BLaER1 treated with 17β-estradiol and CSF1 and Interleukin-3, amounts not matched to agents 10 nM and 100 nM (cell line): Measurements from ENCODE around the gene WBP1L.

ENCODE experiments used
- H3K27ac ChIP-seq, 11 experiments: shearing (Covaris generic); formaldehyde crosslinking; 2 replicates each; pipeline ENCODE4 v1.8.1; 2022
- H3K27me3 ChIP-seq, 11 experiments: shearing (Covaris generic); formaldehyde crosslinking; 2 replicates each; pipeline ENCODE4 v1.8.1; 2022
- H3K36me3 ChIP-seq, 11 experiments: shearing (Covaris generic); formaldehyde crosslinking; 2 replicates each; pipeline ENCODE4 v1.8.1; 2022
- H3K4me1 ChIP-seq, 10 experiments: shearing (Covaris generic); formaldehyde crosslinking; 2 replicates each; pipeline ENCODE4 v1.8.1; 2022
- H3K4me2 ChIP-seq, 11 experiments: shearing (Covaris generic); formaldehyde crosslinking; 2 replicates each; pipeline ENCODE4 v1.8.1; 2022
- H3K4me3 ChIP-seq, 10 experiments: shearing (Covaris generic); formaldehyde crosslinking; 2 replicates each; pipeline ENCODE4 v1.8.1; 2022
- H3K9ac ChIP-seq, 11 experiments: shearing (Covaris generic); formaldehyde crosslinking; 2 replicates each; pipeline ENCODE4 v1.8.1; 2022
- H3K9me3 ChIP-seq, 11 experiments: shearing (Covaris generic); formaldehyde crosslinking; replicated peaks in 1 of 11; 2 replicates each; pipeline ENCODE4 v1.8.1; 2022
- H4K20me1 ChIP-seq, 11 experiments: shearing (Covaris generic); formaldehyde crosslinking; 2 replicates each; pipeline ENCODE4 v1.8.1; 2022
- Cebpa-rat ChIP-seq, 11 experiments: shearing (Covaris generic); IDR thresholded peaks; 2 replicates each; pipeline ENCODE4 v1.8.1; 2022

Gene WBP1L

DNA sequence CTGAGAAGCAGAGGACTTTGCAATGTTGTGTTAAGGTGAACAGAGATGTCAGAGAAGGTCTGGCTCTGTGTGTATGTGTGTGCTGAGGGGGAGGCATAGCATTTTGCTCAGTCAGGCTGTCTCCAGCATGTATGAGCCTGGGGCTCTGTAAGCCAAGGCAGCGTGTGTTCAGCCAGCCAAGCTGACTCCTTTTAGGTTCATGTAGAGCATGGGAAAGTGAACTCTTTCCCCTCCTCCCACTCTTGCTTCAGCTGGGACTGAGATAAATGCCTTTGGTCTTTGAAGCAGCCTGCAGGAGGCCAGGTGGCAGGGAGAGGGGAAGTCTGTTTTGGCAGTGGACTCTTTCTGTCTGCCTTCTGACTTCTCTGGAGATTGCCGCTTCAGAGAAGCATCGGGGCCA is 25.5 kb upstream of the WBP1L start:
- peak overlapping the region in 2 of 10 experiments; percentile 3 to 21; a peak in 2 of 20 replicates for H3K4me3 ChIP-seq
- H4K20me1 ChIP-seq, result peaks cover 0 to 9% (median 0%) of the 10 kb centered on the region in 11 experiments; a peak in 3 of 22 replicates
- no peak for TF ChIP-seq Cebpa-rat (IDR thresholded peaks at IDR 0.05)
- H3K9me3 ChIP-seq, result no peaks in the 10 kb centered on the region; a peak in 1 of 22 replicates
- H3K36me3 ChIP-seq, result peaks cover 0 to 34% (median 9%) of the 10 kb centered on the region in 11 experiments; a peak in 12 of 22 replicates
- H3K9ac ChIP-seq, result peak overlapping the region in 9 of 11 experiments; percentile 4 to 60 (median 47); a peak in 14 of 22 replicates
- peak overlapping the region; percentile 52 to 96 (median 91) for H3K4me2 ChIP-seq
- H3K27me3 ChIP-seq, result no peaks in the 10 kb centered on the region
- peaks cover 47 to 67% (median 61%) of the 10 kb centered on the region in 10 experiments for H3K4me1 ChIP-seq
- peak overlapping the region; percentile 5 to 68 (median 48); a peak in 17 of 22 replicates for H3K27ac ChIP-seq

DNA sequence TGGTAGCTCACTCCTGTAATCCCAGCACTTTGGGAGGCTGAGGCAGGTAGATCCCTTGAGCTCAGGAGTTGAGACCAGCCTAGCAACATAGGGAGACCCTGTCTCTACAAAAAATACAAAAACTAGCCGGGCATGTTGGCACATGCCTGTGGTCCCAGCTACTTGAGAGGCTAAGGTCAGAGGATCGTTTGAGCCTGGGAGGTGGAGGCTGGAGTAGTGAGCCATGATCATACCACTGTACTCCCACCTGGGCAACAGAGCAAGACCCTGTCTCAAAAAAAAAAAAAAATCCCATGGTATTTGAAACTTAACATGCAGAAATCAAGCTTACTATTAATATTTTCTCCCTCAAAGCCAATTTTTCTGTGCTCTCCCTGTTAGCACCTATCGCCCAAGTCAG is 23.4 kb upstream of the WBP1L start:
- Histone ChIP-seq H3K27ac (0 out of 22 replicates have a peak overlapping the region, but pooled peaks of 1 of the 11 experiments have one; percentile 2), H3K4me1 (peaks cover 44 to 62% (median 57%) of the 10 kb centered on the region in 10 experiments), H4K20me1 (peaks cover 0 to 9% (median 0%) of the 10 kb centered on the region in 11 experiments; a peak in 2 of 22 replicates), H3K36me3 (peaks cover 0 to 51% (median 27%) of the 10 kb centered on the region in 11 experiments; a peak in 18 of 22 replicates), H3K4me3 (no peak overlapping the region), H3K27me3 (no peaks in the 10 kb centered on the region), H3K9ac (no peak overlapping the region), H3K4me2 (peak overlapping the region in 2 of 11 experiments; percentile 1 to 94; a peak in 1 of 22 replicates), H3K9me3 (peaks cover 0 to 9% (median 7%) of the 10 kb centered on the region in 11 experiments; a peak in 9 of 22 replicates)
- TF ChIP-seq Cebpa-rat (IDR thresholded peaks at IDR 0.05), result no peak

DNA sequence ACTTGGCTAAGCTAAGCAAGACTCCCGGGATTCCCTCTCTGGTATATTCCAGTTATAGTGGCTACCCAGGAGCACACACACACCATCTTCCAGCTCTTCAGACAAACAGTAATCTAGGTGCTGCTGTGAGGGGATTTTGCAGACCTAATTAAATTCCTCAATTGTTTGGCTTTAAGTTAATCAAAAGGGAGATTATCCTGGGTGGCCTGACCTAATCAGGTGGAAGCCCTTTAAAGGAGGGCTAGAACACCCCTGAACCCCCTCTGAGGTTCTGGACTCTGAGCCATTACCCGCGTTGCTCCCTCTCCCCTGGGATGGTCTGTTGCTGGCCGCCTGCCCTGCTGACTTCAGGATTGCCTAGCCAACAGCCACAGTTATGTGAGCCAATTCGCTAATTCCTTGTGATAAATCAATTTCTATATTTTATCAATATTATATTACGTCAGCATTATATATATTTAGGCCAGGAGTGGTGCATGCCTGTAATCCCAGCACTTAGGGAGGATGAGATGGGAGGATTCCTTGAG is 22.9 kb upstream of the WBP1L start:
- Histone ChIP-seq H3K9me3 (peaks cover 0 to 9% (median 7%) of the 10 kb centered on the region in 11 experiments; a peak in 9 of 22 replicates), H4K20me1 (peaks cover 0 to 9% (median 0%) of the 10 kb centered on the region in 11 experiments; a peak in 2 of 22 replicates), H3K27me3 (no peaks in the 10 kb centered on the region), H3K4me3 (no peak overlapping the region), H3K36me3 (peaks cover 0 to 56% (median 27%) of the 10 kb centered on the region in 11 experiments; a peak in 18 of 22 replicates), H3K27ac (0 out of 22 replicates have a peak overlapping the region, but pooled peaks of 1 of the 11 experiments have one; percentile 2), H3K9ac (peak overlapping the region in 1 of 11 experiments; percentile 44; a peak in 1 of 22 replicates), H3K4me2 (0 out of 22 replicates have a peak overlapping the region, but pooled peaks of 2 of the 11 experiments have one; percentile 1 to 11), H3K4me1 (peaks cover 39 to 58% (median 52%) of the 10 kb centered on the region in 10 experiments)
- no peak for TF ChIP-seq Cebpa-rat (IDR thresholded peaks at IDR 0.05)

DNA sequence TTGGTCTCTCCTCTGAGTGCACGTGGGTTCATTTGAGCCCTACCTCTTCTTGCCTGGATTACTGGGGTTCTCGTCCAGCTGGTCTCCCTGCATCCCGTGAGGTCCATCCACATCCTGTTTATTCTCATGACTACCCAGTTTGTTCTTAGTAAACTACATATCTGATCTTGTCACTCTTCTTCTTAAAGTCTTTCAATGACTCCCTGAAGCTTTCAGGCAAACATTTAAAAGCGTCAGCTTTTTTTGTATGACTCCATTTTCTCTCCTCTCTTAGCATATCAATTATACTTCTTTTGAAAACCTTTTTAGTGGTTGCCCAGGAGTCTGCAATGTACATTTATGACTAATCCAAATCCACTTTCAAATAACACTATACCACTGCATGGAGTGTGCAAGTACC is 21.8 kb upstream of the WBP1L start:
- no peak overlapping the region for H3K27ac ChIP-seq
- H4K20me1 ChIP-seq, result peaks cover 0 to 9% (median 0%) of the 10 kb centered on the region in 11 experiments; a peak in 4 of 22 replicates
- H3K9me3 ChIP-seq, result peaks cover 0 to 9% (median 7%) of the 10 kb centered on the region in 11 experiments; a peak in 9 of 22 replicates

DNA sequence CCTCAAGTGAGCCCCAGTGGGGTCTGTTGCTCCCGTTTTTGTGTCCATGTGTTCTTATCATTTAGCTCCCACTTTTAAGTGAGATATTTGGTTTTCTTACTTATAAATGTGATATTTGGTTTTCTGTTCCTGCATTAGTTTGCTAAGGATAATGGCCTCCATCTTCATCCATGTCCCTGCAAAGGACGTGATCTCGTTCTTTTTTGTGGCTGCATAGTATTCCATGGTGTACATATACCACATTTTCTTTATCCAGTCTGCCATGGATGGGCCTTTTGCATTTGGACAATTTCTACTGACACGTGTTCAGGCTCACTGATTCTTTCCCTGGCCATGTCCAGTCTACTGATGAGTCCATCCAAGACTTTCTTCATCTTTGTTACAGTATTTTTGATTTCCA is 19.8 kb upstream of the WBP1L start:
- Histone ChIP-seq H3K36me3 (peaks cover 0 to 88% (median 59%) of the 10 kb centered on the region in 11 experiments; a peak in 19 of 22 replicates), H4K20me1 (peaks cover 0 to 8% (median 0%) of the 10 kb centered on the region in 11 experiments; a peak in 5 of 22 replicates)
- TF ChIP-seq Cebpa-rat (IDR thresholded peaks at IDR 0.05), result no peak

More for the DNA sequence above, 21.8 kb upstream of the WBP1L start:
- Histone ChIP-seq H3K36me3 (peaks cover 0 to 67% (median 38%) of the 10 kb centered on the region in 11 experiments; a peak in 19 of 22 replicates), H3K9ac (no peak overlapping the region), H3K4me3 (no peak overlapping the region), H3K4me1 (peaks cover 30 to 58% (median 41%) of the 10 kb centered on the region in 10 experiments), H3K4me2 (0 out of 22 replicates have a peak overlapping the region, but pooled peaks of 1 of the 11 experiments have one; percentile 8), H3K27me3 (no peaks in the 10 kb centered on the region)
- no peak for TF ChIP-seq Cebpa-rat (IDR thresholded peaks at IDR 0.05)

DNA sequence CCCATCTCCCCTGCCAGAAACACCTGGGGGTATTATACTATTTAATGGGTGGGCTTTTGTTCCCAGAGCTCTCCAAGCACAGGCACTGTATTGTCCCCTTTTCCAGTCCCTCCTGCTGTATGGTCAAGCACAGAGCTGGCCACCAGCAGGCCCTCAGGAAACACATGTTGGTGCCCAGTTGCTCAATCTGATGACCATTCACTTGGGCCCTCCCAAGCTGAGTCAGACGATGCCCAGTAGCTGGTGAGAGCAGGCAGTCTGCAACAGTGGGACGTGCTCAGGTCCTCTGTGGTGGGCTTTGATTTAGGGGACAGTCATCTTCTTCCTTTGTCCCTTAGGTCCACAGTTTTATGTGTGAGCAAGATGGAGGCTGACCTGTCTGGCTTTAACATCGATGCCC is 17.5 kb upstream of the WBP1L start:
- Histone ChIP-seq H3K27ac (no peak overlapping the region), H3K4me1 (peaks cover 0 to 48% (median 4%) of the 10 kb centered on the region in 10 experiments; a peak in 11 of 20 replicates), H3K4me3 (no peak overlapping the region), H3K27me3 (no peaks in the 10 kb centered on the region), H3K9me3 (peaks cover 0 to 9% (median 7%) of the 10 kb centered on the region in 11 experiments; a peak in 9 of 22 replicates), H3K9ac (no peak overlapping the region), H4K20me1 (peaks cover 0 to 11% (median 0%) of the 10 kb centered on the region in 11 experiments; a peak in 6 of 22 replicates), H3K36me3 (peaks cover 0 to 94% (median 81%) of the 10 kb centered on the region in 11 experiments; a peak in 20 of 22 replicates), H3K4me2 (peak overlapping the region in 2 of 11 experiments; percentile 70 to 79; a peak in 4 of 22 replicates)
- no peak for TF ChIP-seq Cebpa-rat (IDR thresholded peaks at IDR 0.05)

More for the DNA sequence above, 19.8 kb upstream of the WBP1L start:
- Histone ChIP-seq H3K27ac (no peak overlapping the region), H3K4me1 (peaks cover 11 to 57% (median 21%) of the 10 kb centered on the region in 10 experiments), H3K4me3 (no peak overlapping the region), H3K27me3 (no peaks in the 10 kb centered on the region), H3K9ac (no peak overlapping the region), H3K9me3 (peaks cover 0 to 9% (median 7%) of the 10 kb centered on the region in 11 experiments; a peak in 9 of 22 replicates), H3K4me2 (no peak overlapping the region)

DNA sequence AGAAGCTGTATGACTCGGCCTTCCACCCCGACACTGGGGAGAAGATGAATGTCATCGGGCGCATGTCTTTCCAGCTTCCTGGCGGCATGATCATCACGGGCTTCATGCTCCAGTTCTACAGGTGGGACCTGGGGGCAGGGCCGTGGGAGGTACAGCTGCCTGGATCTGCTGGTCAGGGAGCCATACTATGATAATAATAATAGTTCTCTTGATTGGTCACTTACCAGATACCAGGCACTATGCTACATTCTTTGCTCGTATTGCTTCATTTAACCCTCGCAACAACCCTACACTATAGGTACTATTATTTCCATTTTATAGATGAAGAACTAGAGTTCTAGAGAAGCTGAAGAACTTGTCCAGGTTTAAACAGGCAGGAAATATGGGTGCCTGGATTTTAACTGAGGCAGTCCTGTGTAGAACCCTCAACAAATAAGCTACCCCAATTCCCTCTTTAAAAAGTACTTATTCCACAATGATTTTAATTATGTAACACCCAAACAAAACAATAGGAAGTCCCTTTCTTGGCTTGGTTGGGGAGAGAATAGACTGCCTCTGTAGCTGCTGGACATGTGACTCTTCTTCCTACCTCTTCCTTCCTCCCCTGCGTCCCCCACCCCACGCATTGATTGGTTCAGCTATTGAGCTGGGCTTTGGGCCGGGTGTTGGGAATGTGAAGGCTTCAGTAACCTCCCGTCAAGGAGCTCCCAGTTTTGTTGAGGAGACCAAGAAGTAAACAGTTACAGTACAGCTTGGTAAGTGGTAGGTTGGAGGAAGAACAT is 16.5 kb upstream of the WBP1L start:
- peak overlapping the region in 2 of 11 experiments; percentile 43 to 51; a peak in 2 of 22 replicates for H3K9ac ChIP-seq
- H3K4me3 ChIP-seq, result peak overlapping the region in 1 of 10 experiments; percentile 13; a peak in 1 of 20 replicates
- H4K20me1 ChIP-seq, result peaks cover 0 to 11% (median 0%) of the 10 kb centered on the region in 11 experiments; a peak in 6 of 22 replicates
- H3K36me3 ChIP-seq, result peaks cover 5 to 97% (median 88%) of the 10 kb centered on the region in 11 experiments; a peak in 21 of 22 replicates
- no peaks in the 10 kb centered on the region for H3K27me3 ChIP-seq
- H3K4me1 ChIP-seq, result peaks cover 0 to 48% (median 0%) of the 10 kb centered on the region in 10 experiments; a peak in 8 of 20 replicates
- H3K27ac ChIP-seq, result peak overlapping the region in 3 of 11 experiments; percentile 25 to 63 (median 47); a peak in 4 of 22 replicates
- no peak for TF ChIP-seq Cebpa-rat (IDR thresholded peaks at IDR 0.05)
- peak overlapping the region in 3 of 11 experiments; percentile 13 to 79 (median 70); a peak in 6 of 22 replicates for H3K4me2 ChIP-seq
- H3K9me3 ChIP-seq, result peaks cover 0 to 9% (median 7%) of the 10 kb centered on the region in 11 experiments; a peak in 9 of 22 replicates
